Fibroblast of lung (primary cell): Measurements from ENCODE around the gene HIPK1.

Source experiments
- EZH2 ChIP-seq: IDR thresholded peaks from 2 replicates; pipeline ENCODE4 v1.5.1; 2012; ENCODE audit warnings: low read length, control low read depth, mild to moderate bottlenecking; ENCODE audit errors: missing control alignments
- TF ChIP-seq, protein P1 (sequence below), 2 donors: IDR thresholded peaks in 1 of 2; conservative IDR thresholded peaks in 1 of 2; 1 replicate in 1 of 2; 2 replicates in 1 of 2; pipeline ENCODE4 v1.5.1; 2011 to 2012; ENCODE audit warnings: low read length in 2 of 2, control low read depth in 1 of 2, inconsistent platforms in 1 of 2, low read depth in 1 of 2, mild to moderate bottlenecking in 1 of 2

- TF ChIP-seq, protein P1, sequence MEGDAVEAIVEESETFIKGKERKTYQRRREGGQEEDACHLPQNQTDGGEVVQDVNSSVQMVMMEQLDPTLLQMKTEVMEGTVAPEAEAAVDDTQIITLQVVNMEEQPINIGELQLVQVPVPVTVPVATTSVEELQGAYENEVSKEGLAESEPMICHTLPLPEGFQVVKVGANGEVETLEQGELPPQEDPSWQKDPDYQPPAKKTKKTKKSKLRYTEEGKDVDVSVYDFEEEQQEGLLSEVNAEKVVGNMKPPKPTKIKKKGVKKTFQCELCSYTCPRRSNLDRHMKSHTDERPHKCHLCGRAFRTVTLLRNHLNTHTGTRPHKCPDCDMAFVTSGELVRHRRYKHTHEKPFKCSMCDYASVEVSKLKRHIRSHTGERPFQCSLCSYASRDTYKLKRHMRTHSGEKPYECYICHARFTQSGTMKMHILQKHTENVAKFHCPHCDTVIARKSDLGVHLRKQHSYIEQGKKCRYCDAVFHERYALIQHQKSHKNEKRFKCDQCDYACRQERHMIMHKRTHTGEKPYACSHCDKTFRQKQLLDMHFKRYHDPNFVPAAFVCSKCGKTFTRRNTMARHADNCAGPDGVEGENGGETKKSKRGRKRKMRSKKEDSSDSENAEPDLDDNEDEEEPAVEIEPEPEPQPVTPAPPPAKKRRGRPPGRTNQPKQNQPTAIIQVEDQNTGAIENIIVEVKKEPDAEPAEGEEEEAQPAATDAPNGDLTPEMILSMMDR (conservative IDR thresholded peaks at IDR 0.05 in 1 of 2, IDR thresholded peaks at IDR 0.05 in 1 of 2; ENCODE audit: low read depth in 1 of 2, low read length in 2 of 2), result no peak
- TF ChIP-seq EZH2, result no peak
These were observed 6.2 kb upstream of the HIPK1 start for GRCh38 chr1:113922957-113923356.
